Tibial nerve (tissue), 4 donors: Measurements from ENCODE around the gene NPEPL1. TPM values are rescaled to one million over a fixed set of nuclear protein-coding genes. Genes with fewer than 3 reads are reported as not detected.

ENCODE experiments used
- DNase-seq, 2 donors: peaks; one replicate each; pipeline ENCODE4 v3.0.0-alpha.2; 2019; ENCODE audit warnings: low spot score in 2 of 2
- H3K27ac ChIP-seq, 4 donors: fragments of 200-600 bp; sonication (generic) in 3 of 4; one replicate each; pipeline ENCODE4 v1.5.1; 2017 to 2019; ENCODE audit warnings: mild to moderate bottlenecking in 1 of 4
- H3K27me3 ChIP-seq, 2 donors: fragments of 200-600 bp; sonication (generic) in 1 of 2; one replicate each; pipeline versions ENCODE4 v1.5.1 to v1.6.0; 2017 to 2019
- H3K36me3 ChIP-seq, 3 donors: fragments of 200-600 bp; sonication (generic); one replicate each; pipeline ENCODE4 v1.5.1; 2018 to 2019
- H3K4me1 ChIP-seq, 4 donors: fragments of 200-600 bp; sonication (generic) in 3 of 4; one replicate each; pipeline ENCODE4 v1.5.1; 2017 to 2019
- H3K4me3 ChIP-seq, 4 donors: fragments of 200-600 bp; sonication (generic) in 3 of 4; one replicate each; pipeline ENCODE4 v1.5.1; 2017 to 2019; ENCODE audit warnings: mild to moderate bottlenecking in 1 of 4, moderate library complexity in 1 of 4
- H3K9me3 ChIP-seq, 4 donors: fragments of 200-600 bp; sonication (generic) in 3 of 4; one replicate each; pipeline ENCODE4 v1.5.1; 2017 to 2019
- EP300 ChIP-seq, 2 donors: sonication (generic); formaldehyde crosslinking; IDR thresholded peaks; one replicate each; pipeline ENCODE4 v1.6.1; 2017; ENCODE audit warnings: antibody characterized with exemption in 2 of 2, mild to moderate bottlenecking in 1 of 2
- POLR2A ChIP-seq, 2 donors: fragments of 450-650 bp; IDR thresholded peaks; one replicate each; pipeline ENCODE4 v1.6.1; 2017; ENCODE audit warnings: antibody characterized with exemption in 2 of 2, mild to moderate bottlenecking in 2 of 2, moderate library complexity in 2 of 2
- WGBS, 2 donors: methylation state at CpG; one replicate each; pipeline ENCODE4 v1.1.5; 2018; 5-methylcytosine and 5-hydroxymethylcytosine counted together
- total RNA-seq, 4 donors: library from RNA; depleted of rRNA; stranded (reverse); fragments of >200 nt; gene quantifications; one replicate each; pipeline ENCODE4 v1.1.0, GENCODE V29; 2016
- TF ChIP-seq, protein P1 (sequence below), 5 experiments: fragments of 200-600 bp in 3 of 5; fragments of 450-650 bp in 2 of 5; sonication (generic) in 3 of 5; IDR thresholded peaks; one replicate each; pipeline ENCODE4 v1.5.1; 2016 to 2019; ENCODE audit warnings: antibody characterized with exemption in 5 of 5, mild to moderate bottlenecking in 3 of 5, moderate library complexity in 2 of 5

NPEPL1 gene
- total RNA-seq, 4 donors from 2014 or later, result 57.6 to 123 (median 73.0) TPM

DNA sequence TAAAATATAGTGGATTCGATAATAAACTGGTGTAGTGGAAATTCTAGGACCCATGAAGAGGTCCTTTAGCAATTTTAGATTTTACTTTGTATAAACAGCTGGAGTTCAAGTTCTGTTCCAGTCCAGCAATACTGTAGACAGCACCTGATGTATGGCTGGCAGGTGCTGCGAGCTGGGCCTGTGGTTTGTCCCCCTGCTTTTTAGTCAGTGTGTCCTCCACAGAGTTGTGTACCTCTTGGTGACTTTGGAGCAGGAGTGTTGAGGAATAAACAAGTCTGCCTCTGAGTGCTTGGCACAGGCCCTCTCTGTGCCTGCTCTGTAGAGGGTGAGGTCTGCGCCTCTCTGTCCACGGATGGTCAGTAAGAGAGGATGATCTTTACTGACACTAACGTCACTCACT lies 27.7 kb upstream of the NPEPL1 start:
- 73 to 84% methylated on average over 5 of the region's 5 CpGs for WGBS, 2 donors
- Histone ChIP-seq H3K36me3 (peaks cover 0 to 53% (median 0%) of the 10 kb centered on the region in 3 donors), H3K27ac (no peak overlapping the region), H3K9me3 (no peaks in the 10 kb centered on the region), H3K27me3 (no peaks in the 10 kb centered on the region), H3K4me1 (peaks cover 0 to 15% (median 0%) of the 10 kb centered on the region in 4 donors), H3K4me3 (no peak overlapping the region)
- DNase-seq, result no peak
- TF ChIP-seq EP300 (IDR thresholded peaks at IDR 0.05), result no peak
- TF ChIP-seq, protein P1, sequence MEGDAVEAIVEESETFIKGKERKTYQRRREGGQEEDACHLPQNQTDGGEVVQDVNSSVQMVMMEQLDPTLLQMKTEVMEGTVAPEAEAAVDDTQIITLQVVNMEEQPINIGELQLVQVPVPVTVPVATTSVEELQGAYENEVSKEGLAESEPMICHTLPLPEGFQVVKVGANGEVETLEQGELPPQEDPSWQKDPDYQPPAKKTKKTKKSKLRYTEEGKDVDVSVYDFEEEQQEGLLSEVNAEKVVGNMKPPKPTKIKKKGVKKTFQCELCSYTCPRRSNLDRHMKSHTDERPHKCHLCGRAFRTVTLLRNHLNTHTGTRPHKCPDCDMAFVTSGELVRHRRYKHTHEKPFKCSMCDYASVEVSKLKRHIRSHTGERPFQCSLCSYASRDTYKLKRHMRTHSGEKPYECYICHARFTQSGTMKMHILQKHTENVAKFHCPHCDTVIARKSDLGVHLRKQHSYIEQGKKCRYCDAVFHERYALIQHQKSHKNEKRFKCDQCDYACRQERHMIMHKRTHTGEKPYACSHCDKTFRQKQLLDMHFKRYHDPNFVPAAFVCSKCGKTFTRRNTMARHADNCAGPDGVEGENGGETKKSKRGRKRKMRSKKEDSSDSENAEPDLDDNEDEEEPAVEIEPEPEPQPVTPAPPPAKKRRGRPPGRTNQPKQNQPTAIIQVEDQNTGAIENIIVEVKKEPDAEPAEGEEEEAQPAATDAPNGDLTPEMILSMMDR (IDR thresholded peaks at IDR 0.05), result no peak
- TF ChIP-seq POLR2A (IDR thresholded peaks at IDR 0.05), result no peak

DNA sequence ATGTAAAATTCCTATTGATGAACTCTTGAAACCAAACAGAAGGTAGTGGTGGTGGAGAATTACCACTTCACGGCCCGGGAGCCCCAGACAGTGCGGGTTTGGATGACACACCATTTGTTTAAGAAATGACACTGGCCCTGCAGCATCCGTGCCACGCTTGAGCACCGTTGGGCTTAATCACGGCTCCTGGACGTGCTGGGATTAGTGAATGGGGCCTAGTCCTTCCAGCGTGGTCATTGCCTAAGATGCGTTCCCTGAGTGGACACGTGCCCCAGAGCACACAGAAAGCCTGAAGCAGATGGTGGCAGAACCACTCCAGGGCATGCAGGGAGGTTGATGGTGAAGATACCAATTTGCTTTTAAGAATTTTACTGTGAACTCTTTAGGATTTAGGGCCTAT lies 27.0 kb upstream of the NPEPL1 start:
- no peak overlapping the region for H3K4me3 ChIP-seq
- no peak overlapping the region for H3K27ac ChIP-seq
- TF ChIP-seq POLR2A (IDR thresholded peaks at IDR 0.05) (no peak), EP300 (IDR thresholded peaks at IDR 0.05) (no peak)
- TF ChIP-seq, protein P1 (IDR thresholded peaks at IDR 0.05), result no peak
- H3K27me3 ChIP-seq, result no peaks in the 10 kb centered on the region
- peaks cover 0 to 15% (median 0%) of the 10 kb centered on the region in 4 donors for H3K4me1 ChIP-seq
- no peaks in the 10 kb centered on the region for H3K9me3 ChIP-seq
- WGBS, 2 donors, result 71 to 83% methylated on average over 11 of the region's 11 CpGs
- DNase-seq, result no peak
- H3K36me3 ChIP-seq, result peaks cover 0 to 60% (median 0%) of the 10 kb centered on the region in 3 donors

DNA sequence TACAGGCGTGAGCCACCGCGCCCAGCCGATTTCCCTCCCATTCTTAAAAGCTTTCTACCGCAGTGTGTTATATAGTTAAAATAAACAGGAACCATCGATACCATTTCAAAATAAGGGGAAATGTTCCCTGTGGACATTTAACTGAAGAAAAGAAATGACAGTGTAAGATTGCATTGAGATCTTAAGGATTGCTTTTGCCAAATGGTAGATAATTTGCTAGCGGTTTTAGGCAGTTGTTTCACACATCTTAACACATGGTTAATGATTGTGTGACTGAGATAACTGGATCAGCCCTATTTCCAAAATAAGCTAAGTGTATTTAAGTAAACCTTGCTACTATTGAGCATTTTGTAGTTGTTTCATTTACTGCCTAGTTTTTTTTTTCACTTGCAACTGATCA lies 25.9 kb upstream of the NPEPL1 start:
- 88 to 90% methylated on average over 7 of the region's 7 CpGs for WGBS, 2 donors
- H3K36me3 ChIP-seq, result peaks cover 0 to 60% (median 0%) of the 10 kb centered on the region in 3 donors
- H3K4me1 ChIP-seq, result peaks cover 0 to 8% (median 0%) of the 10 kb centered on the region in 4 donors
- H3K27me3 ChIP-seq, result no peaks in the 10 kb centered on the region
- no peak overlapping the region for H3K4me3 ChIP-seq
- DNase-seq, result no peak
- TF ChIP-seq POLR2A (IDR thresholded peaks at IDR 0.05) (no peak), EP300 (IDR thresholded peaks at IDR 0.05) (no peak)
- TF ChIP-seq, protein P1 (IDR thresholded peaks at IDR 0.05), result no peak
- no peak overlapping the region for H3K27ac ChIP-seq
- H3K9me3 ChIP-seq, result no peaks in the 10 kb centered on the region

DNA sequence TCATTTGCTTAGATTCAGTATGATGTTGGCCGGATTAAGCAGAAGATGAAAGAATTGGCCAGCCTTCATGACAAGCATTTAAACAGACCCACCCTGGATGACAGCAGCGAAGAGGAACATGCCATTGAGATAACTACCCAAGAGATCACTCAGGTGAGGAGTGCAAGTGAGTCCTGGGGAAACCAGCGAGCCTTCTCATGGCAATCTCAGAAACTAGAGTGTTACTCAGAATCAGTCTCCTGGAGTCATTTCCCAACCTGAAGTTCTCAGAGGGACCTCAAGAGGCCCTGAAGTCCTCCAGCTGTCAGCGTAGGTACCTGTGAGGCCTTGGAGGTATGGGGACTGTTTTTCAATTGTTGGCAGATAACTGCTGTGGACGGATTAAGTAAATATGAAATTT lies 24.6 kb upstream of the NPEPL1 start:
- WGBS, 2 donors, result 81 to 89% methylated on average over 5 of the region's 5 CpGs
- DNase-seq, result no peak
- H3K9me3 ChIP-seq, result no peaks in the 10 kb centered on the region
- H3K27ac ChIP-seq, result no peak overlapping the region
- H3K4me3 ChIP-seq, result no peak overlapping the region
- TF ChIP-seq, protein P1 (IDR thresholded peaks at IDR 0.05), result no peak
- no peak for TF ChIP-seq POLR2A (IDR thresholded peaks at IDR 0.05)
- TF ChIP-seq EP300 (IDR thresholded peaks at IDR 0.05), result no peak
- H3K36me3 ChIP-seq, result peaks cover 0 to 60% (median 0%) of the 10 kb centered on the region in 3 donors
- no peaks in the 10 kb centered on the region for H3K27me3 ChIP-seq
- H3K4me1 ChIP-seq, result peaks cover 0 to 3% (median 0%) of the 10 kb centered on the region in 4 donors

DNA sequence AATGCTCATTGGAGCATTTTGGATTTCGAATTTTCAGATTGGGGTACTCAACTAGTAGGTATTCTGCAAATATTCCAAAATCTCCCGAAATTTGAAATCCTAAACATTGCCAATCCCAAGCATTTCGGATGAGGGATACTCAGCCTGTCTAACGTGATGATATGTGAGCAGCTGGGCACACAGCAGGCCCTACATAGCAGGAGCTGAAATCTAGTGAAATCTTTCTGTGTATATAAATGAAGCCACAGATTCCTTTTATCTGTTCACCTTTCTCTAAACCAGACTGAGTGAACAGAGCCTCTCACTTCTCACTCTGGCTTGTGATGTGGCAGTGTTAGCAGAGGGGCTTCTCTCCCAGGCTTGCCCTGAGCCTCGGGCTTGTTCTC lies 23.7 kb upstream of the NPEPL1 start:
- peaks cover 0 to 66% (median 0%) of the 10 kb centered on the region in 3 donors for H3K36me3 ChIP-seq
- H3K27me3 ChIP-seq, result no peaks in the 10 kb centered on the region
- H3K9me3 ChIP-seq, result no peaks in the 10 kb centered on the region
- WGBS, 2 donors, result 77 to 85% methylated on average over 5 of the region's 5 CpGs
- no peak overlapping the region for H3K27ac ChIP-seq
- H3K4me1 ChIP-seq, result no peaks in the 10 kb centered on the region
- no peak for DNase-seq
- no peak for TF ChIP-seq POLR2A (IDR thresholded peaks at IDR 0.05)
- TF ChIP-seq, protein P1 (IDR thresholded peaks at IDR 0.05), result no peak
- TF ChIP-seq EP300 (IDR thresholded peaks at IDR 0.05), result no peak
- no peak overlapping the region for H3K4me3 ChIP-seq
